Measurements from ENCODE around the gene BCKDK.

- TF ChIP-seq CTCF (IDR thresholded peaks at IDR 0.05) (no peak), TCF7L2 (IDR thresholded peaks at IDR 0.05; ENCODE audit: low read depth, low read length) (no peak), POLR2AphosphoS5 (IDR thresholded peaks at IDR 0.05; ENCODE audit: low read depth, low read length) (no peak)
Observed at GRCh38 chr16:31087971-31088370, 20.2 kb upstream of the BCKDK start.
